ENCODE results near the gene SH3RF3. TPM values are rescaled to one million over a fixed set of nuclear protein-coding genes. Genes with fewer than 3 reads are reported as not detected.

The SH3RF3 gene
- polyA plus RNA-seq, 2 donors: 1.1 to 1.3 TPM

DNA sequence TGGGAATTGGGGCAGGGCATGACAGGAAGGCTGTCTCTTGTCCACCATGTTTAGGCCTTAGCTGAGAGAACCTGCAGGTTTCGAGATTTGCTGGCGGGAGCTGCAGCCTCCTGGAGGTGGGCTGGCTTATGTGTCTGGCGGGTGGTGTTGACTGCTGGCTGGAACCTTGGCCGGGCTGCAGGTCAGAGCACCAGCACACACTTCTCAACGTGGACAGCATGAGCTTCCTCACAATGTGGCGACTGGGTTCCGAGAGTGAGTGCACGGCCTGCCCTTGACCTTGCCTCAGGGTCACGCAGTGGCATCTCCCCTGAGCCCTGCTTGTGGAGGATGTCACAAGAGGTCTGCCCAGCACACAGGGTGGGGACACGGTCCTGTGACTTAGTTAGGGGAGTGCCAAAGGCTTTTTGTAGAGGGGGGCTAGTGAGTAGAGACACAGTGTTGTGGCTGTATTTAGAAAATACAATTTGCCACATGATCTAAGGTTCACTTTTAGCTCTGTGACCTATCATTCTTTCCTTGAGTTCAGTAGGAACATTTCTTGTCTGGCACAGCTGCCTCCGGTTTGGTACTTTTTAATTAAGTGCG is 350.0 kb downstream of the SH3RF3 start:
- 92 to 93% methylated on average over 12 of the region's 12 CpGs for WGBS, 2 donors
- no peak overlapping the region for H3K27ac ChIP-seq (ENCODE audit: low read depth in 2 of 2, low read length in 1 of 2)
- no peak overlapping the region for H3K4me3 ChIP-seq (ENCODE audit: low read depth in 1 of 2, low read length in 2 of 2)
- H3K27me3 ChIP-seq (ENCODE audit: control insufficient read depth in 1 of 2, insufficient read depth in 2 of 2, low read length in 2 of 2): no peaks in the 10 kb centered on the region
- no peaks in the 10 kb centered on the region for H3K36me3 ChIP-seq (ENCODE audit: control insufficient read depth in 2 of 2, insufficient read depth in 2 of 2, low read length in 1 of 2)
- H3K4me1 ChIP-seq (ENCODE audit: control insufficient read depth in 2 of 2, insufficient read depth in 2 of 2, low read length in 1 of 2): peaks cover 2 to 7% of the 10 kb centered on the region in 2 donors
- no peaks in the 10 kb centered on the region for H3K9me3 ChIP-seq (ENCODE audit: control insufficient read depth in 2 of 2, insufficient read depth in 1 of 2, low read depth in 1 of 2, low read length in 1 of 2)

- Histone ChIP-seq H3K4me1 (ENCODE audit: control insufficient read depth in 2 of 2, insufficient read depth in 2 of 2, low read length in 1 of 2) (peaks cover 2 to 6% of the 10 kb centered on the region in 2 donors), H3K36me3 (ENCODE audit: control insufficient read depth in 2 of 2, insufficient read depth in 2 of 2, low read length in 1 of 2) (no peaks in the 10 kb centered on the region), H3K27me3 (ENCODE audit: control insufficient read depth in 1 of 2, insufficient read depth in 2 of 2, low read length in 2 of 2) (no peaks in the 10 kb centered on the region), H3K4me3 (ENCODE audit: low read depth in 1 of 2, low read length in 2 of 2) (no peak overlapping the region), H3K27ac (ENCODE audit: low read depth in 2 of 2, low read length in 1 of 2) (no peak overlapping the region), H3K9me3 (ENCODE audit: control insufficient read depth in 2 of 2, insufficient read depth in 1 of 2, low read depth in 1 of 2, low read length in 1 of 2) (no peaks in the 10 kb centered on the region)
- WGBS, 2 donors: 82 to 92% methylated on average over 7 of the region's 7 CpGs
Observed at GRCh38 chr2:109479804-109480203, 350.8 kb downstream of the SH3RF3 start.

DNA sequence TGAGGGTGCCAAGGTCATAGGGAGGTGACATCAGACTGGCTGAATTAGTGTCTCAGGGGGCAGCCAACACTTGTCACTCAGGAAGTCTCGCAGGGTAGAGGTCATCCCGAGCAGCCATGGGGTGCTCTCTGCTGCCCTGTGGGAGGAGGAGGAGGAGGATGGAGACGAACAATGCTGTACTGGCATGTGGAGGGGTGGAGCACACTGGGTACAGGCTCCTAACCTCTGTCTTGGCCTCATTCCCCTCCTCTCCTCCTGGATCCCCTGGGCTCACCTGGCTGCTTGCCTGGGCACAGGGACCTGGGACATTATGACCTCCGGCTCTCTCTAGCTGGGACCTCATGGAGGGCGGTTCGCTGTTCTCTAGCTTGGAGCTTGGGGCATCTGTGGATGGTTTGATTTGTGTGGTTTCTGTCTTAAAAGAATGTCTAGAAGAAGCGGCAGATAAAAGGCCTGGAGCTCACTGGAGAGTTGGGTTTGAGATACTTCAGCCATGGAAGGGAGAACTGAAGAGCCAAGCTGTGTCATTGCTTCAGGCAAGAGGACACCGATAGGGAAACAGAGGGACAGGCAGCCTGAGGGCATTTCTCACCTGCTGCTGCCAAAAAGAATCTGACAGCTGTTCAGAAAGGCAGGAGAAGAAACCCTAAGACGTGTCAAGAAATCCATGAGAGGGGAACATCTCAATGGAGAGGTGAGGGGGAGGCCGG is 351.6 kb downstream of the SH3RF3 start:
- no peak overlapping the region for H3K4me3 ChIP-seq (ENCODE audit: low read depth in 1 of 2, low read length in 2 of 2)
- no peaks in the 10 kb centered on the region for H3K9me3 ChIP-seq (ENCODE audit: control insufficient read depth in 2 of 2, insufficient read depth in 1 of 2, low read depth in 1 of 2, low read length in 1 of 2)
- no peak overlapping the region for H3K27ac ChIP-seq (ENCODE audit: low read depth in 2 of 2, low read length in 1 of 2)
- WGBS, 2 donors: 80 to 88% methylated on average over 10 of the region's 10 CpGs
- H3K27me3 ChIP-seq (ENCODE audit: control insufficient read depth in 1 of 2, insufficient read depth in 2 of 2, low read length in 2 of 2): no peaks in the 10 kb centered on the region
- H3K36me3 ChIP-seq (ENCODE audit: control insufficient read depth in 2 of 2, insufficient read depth in 2 of 2, low read length in 1 of 2): no peaks in the 10 kb centered on the region
- peaks cover 2 to 6% of the 10 kb centered on the region in 2 donors for H3K4me1 ChIP-seq (ENCODE audit: control insufficient read depth in 2 of 2, insufficient read depth in 2 of 2, low read length in 1 of 2)

DNA sequence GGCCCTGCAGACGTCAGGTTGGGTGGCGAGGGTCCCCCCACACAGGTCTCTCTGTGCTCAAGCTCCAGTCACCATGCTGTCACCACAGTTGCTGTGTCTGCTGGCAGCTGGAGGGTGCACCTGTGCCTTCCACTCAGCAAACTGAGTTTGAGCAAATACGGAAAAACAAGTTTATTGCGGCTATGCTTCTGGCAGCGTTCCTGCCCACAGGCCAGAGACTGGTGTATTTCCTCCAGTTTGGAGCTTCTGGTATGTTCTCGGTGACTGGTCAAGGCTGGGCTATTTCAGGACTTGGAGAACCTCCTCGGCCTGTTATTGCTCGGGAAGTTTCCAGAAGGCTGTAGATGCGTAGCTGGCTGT is 352.2 kb downstream of the SH3RF3 start:
- WGBS, 2 donors: 60 to 87% methylated on average over 9 of the region's 9 CpGs
- H3K4me3 ChIP-seq (ENCODE audit: low read depth in 1 of 2, low read length in 2 of 2): no peak overlapping the region
- H3K9me3 ChIP-seq (ENCODE audit: control insufficient read depth in 2 of 2, insufficient read depth in 1 of 2, low read depth in 1 of 2, low read length in 1 of 2): no peaks in the 10 kb centered on the region
- no peak overlapping the region for H3K27ac ChIP-seq (ENCODE audit: low read depth in 2 of 2, low read length in 1 of 2)
- H3K4me1 ChIP-seq (ENCODE audit: control insufficient read depth in 2 of 2, insufficient read depth in 2 of 2, low read length in 1 of 2): peaks cover 2 to 5% of the 10 kb centered on the region in 2 donors
- H3K36me3 ChIP-seq (ENCODE audit: control insufficient read depth in 2 of 2, insufficient read depth in 2 of 2, low read length in 1 of 2): no peaks in the 10 kb centered on the region
- H3K27me3 ChIP-seq (ENCODE audit: control insufficient read depth in 1 of 2, insufficient read depth in 2 of 2, low read length in 2 of 2): no peaks in the 10 kb centered on the region

DNA sequence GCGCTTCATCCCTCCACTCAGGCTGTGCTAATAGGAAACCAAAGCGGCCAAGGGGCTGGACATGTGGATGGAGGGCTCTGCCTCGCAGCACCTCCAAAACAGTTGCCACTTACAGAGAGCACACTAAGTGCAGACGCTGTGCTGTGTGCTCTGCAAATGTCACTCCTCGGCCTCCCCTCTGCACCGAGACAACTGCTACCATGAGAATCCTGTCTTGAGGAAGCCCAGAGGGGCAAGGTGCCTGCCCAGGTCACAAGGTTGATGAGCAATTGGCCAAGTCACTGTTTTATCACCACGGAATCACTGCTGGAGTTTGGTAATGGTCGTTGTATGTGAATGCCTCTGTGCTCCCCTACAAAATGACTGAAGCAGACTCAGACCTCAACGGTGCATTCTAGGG is 352.6 kb downstream of the SH3RF3 start:
- Histone ChIP-seq H3K27me3 (ENCODE audit: control insufficient read depth in 1 of 2, insufficient read depth in 2 of 2, low read length in 2 of 2) (no peaks in the 10 kb centered on the region), H3K27ac (ENCODE audit: low read depth in 2 of 2, low read length in 1 of 2) (no peak overlapping the region), H3K36me3 (ENCODE audit: control insufficient read depth in 2 of 2, insufficient read depth in 2 of 2, low read length in 1 of 2) (no peaks in the 10 kb centered on the region), H3K4me3 (ENCODE audit: low read depth in 1 of 2, low read length in 2 of 2) (no peak overlapping the region), H3K9me3 (ENCODE audit: control insufficient read depth in 2 of 2, insufficient read depth in 1 of 2, low read depth in 1 of 2, low read length in 1 of 2) (no peaks in the 10 kb centered on the region), H3K4me1 (ENCODE audit: control insufficient read depth in 2 of 2, insufficient read depth in 2 of 2, low read length in 1 of 2) (peaks cover 2 to 4% of the 10 kb centered on the region in 2 donors)
- 90 to 91% methylated on average over 9 of the region's 9 CpGs for WGBS, 2 donors

- 55 to 64% methylated on average over 14 to 15 of the region's 15 CpGs for WGBS, 2 donors
- no peak overlapping the region for H3K4me3 ChIP-seq (ENCODE audit: low read depth in 1 of 2, low read length in 2 of 2)
- peaks cover 2 to 4% of the 10 kb centered on the region in 2 donors for H3K4me1 ChIP-seq (ENCODE audit: control insufficient read depth in 2 of 2, insufficient read depth in 2 of 2, low read length in 1 of 2)
- H3K27ac ChIP-seq (ENCODE audit: low read depth in 2 of 2, low read length in 1 of 2): no peak overlapping the region
- no peaks in the 10 kb centered on the region for H3K9me3 ChIP-seq (ENCODE audit: control insufficient read depth in 2 of 2, insufficient read depth in 1 of 2, low read depth in 1 of 2, low read length in 1 of 2)
- H3K36me3 ChIP-seq (ENCODE audit: control insufficient read depth in 2 of 2, insufficient read depth in 2 of 2, low read length in 1 of 2): no peaks in the 10 kb centered on the region
- H3K27me3 ChIP-seq (ENCODE audit: control insufficient read depth in 1 of 2, insufficient read depth in 2 of 2, low read length in 2 of 2): no peaks in the 10 kb centered on the region
Observed at GRCh38 chr2:109482361-109482861, 353.4 kb downstream of the SH3RF3 start.

DNA sequence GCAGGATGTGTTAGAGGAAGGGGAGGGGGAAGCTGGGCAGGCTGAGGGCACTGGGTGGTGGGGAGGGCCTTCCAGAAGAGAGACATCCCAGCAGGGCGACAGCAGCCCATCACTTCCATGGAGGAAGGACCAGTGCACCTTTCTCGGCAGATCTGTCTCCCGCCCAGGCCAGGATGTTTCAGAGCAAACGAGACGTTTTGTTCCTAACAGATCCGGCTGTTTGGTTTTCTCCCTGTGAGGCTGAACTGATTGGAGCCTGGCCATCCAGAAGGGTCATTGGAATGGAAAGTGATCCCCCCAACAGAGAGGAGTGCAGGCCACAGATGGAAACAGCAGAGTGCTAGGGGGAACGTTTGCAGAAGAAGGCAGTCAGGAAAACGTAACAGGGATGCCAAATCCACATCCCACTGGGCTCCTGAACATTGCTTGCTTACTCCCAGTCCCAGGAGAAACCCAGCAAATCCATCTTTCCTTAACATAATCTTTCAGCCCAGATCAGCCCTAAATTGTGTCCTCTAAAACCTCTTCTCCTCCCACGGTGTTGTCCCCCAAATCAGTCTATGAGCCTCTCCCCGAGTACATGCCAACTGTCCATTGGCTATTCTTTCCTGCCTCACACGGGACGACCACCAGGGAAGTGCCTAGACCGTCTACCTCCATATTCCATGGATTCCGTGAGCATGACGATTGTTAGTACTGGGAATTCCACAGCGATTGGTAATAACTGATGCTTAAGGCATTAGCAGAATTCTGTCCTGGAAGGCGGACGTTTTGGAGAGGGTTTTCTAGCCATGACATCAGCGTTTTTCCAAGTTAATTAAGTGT is 357.9 kb downstream of the SH3RF3 start:
- H3K4me3 ChIP-seq (ENCODE audit: low read depth in 1 of 2, low read length in 2 of 2): no peak overlapping the region
- 75 to 78% methylated on average over 19 of the region's 19 CpGs for WGBS, 2 donors
- H3K27me3 ChIP-seq (ENCODE audit: control insufficient read depth in 1 of 2, insufficient read depth in 2 of 2, low read length in 2 of 2): no peaks in the 10 kb centered on the region
- H3K9me3 ChIP-seq (ENCODE audit: control insufficient read depth in 2 of 2, insufficient read depth in 1 of 2, low read depth in 1 of 2, low read length in 1 of 2): no peaks in the 10 kb centered on the region
- H3K36me3 ChIP-seq (ENCODE audit: control insufficient read depth in 2 of 2, insufficient read depth in 2 of 2, low read length in 1 of 2): no peaks in the 10 kb centered on the region
- peaks cover 0 to 4% of the 10 kb centered on the region in 2 donors for H3K4me1 ChIP-seq (ENCODE audit: control insufficient read depth in 2 of 2, insufficient read depth in 2 of 2, low read length in 1 of 2)
- H3K27ac ChIP-seq (ENCODE audit: low read depth in 2 of 2, low read length in 1 of 2): no peak overlapping the region

GRCh38 chr2:109487536-109487869 is 358.5 kb downstream of the SH3RF3 start:
- H3K4me1 ChIP-seq (ENCODE audit: control insufficient read depth in 2 of 2, insufficient read depth in 2 of 2, low read length in 1 of 2): peaks cover 0 to 4% of the 10 kb centered on the region in 2 donors
- no peak overlapping the region for H3K4me3 ChIP-seq (ENCODE audit: low read depth in 1 of 2, low read length in 2 of 2)
- H3K9me3 ChIP-seq (ENCODE audit: control insufficient read depth in 2 of 2, insufficient read depth in 1 of 2, low read depth in 1 of 2, low read length in 1 of 2): no peaks in the 10 kb centered on the region
- 77 to 80% methylated on average over 7 of the region's 7 CpGs for WGBS, 2 donors
- H3K36me3 ChIP-seq (ENCODE audit: control insufficient read depth in 2 of 2, insufficient read depth in 2 of 2, low read length in 1 of 2): no peaks in the 10 kb centered on the region
- no peak overlapping the region for H3K27ac ChIP-seq (ENCODE audit: low read depth in 2 of 2, low read length in 1 of 2)
- H3K27me3 ChIP-seq (ENCODE audit: control insufficient read depth in 1 of 2, insufficient read depth in 2 of 2, low read length in 2 of 2): no peaks in the 10 kb centered on the region

- peaks cover 0 to 4% of the 10 kb centered on the region in 2 donors for H3K4me1 ChIP-seq (ENCODE audit: control insufficient read depth in 2 of 2, insufficient read depth in 2 of 2, low read length in 1 of 2)
- no peak overlapping the region for H3K27ac ChIP-seq (ENCODE audit: low read depth in 2 of 2, low read length in 1 of 2)
- no peaks in the 10 kb centered on the region for H3K9me3 ChIP-seq (ENCODE audit: control insufficient read depth in 2 of 2, insufficient read depth in 1 of 2, low read depth in 1 of 2, low read length in 1 of 2)
- H3K27me3 ChIP-seq (ENCODE audit: control insufficient read depth in 1 of 2, insufficient read depth in 2 of 2, low read length in 2 of 2): no peaks in the 10 kb centered on the region
- H3K4me3 ChIP-seq (ENCODE audit: low read depth in 1 of 2, low read length in 2 of 2): no peak overlapping the region
- peaks cover 0 to 2% of the 10 kb centered on the region in 2 donors for H3K36me3 ChIP-seq (ENCODE audit: control insufficient read depth in 2 of 2, insufficient read depth in 2 of 2, low read length in 1 of 2)
- WGBS, 2 donors: 87 to 93% methylated on average over 14 of the region's 14 CpGs
Observed at GRCh38 chr2:109487871-109488655, 359.1 kb downstream of the SH3RF3 start.
